HG03558 (cell line): ENCODE data around the gene NUP62.
"Not testable (repeated sequence)": the region's sequence is repeated elsewhere in the genome, so short reads cannot be mapped to it uniquely, and the experiment has no call there.

Experiments used
- ATAC-seq: cut with Tn5 transposase; IDR thresholded peaks from one replicate; pipeline ENCODE4 v1.9.1; 2021; ENCODE audit warnings: moderate number of reproducible peaks; ENCODE audit not compliant: unreplicated experiment; ENCODE audit errors: extremely low read depth

The NUP62 gene, protein sequence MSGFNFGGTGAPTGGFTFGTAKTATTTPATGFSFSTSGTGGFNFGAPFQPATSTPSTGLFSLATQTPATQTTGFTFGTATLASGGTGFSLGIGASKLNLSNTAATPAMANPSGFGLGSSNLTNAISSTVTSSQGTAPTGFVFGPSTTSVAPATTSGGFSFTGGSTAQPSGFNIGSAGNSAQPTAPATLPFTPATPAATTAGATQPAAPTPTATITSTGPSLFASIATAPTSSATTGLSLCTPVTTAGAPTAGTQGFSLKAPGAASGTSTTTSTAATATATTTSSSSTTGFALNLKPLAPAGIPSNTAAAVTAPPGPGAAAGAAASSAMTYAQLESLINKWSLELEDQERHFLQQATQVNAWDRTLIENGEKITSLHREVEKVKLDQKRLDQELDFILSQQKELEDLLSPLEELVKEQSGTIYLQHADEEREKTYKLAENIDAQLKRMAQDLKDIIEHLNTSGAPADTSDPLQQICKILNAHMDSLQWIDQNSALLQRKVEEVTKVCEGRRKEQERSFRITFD

DNA sequence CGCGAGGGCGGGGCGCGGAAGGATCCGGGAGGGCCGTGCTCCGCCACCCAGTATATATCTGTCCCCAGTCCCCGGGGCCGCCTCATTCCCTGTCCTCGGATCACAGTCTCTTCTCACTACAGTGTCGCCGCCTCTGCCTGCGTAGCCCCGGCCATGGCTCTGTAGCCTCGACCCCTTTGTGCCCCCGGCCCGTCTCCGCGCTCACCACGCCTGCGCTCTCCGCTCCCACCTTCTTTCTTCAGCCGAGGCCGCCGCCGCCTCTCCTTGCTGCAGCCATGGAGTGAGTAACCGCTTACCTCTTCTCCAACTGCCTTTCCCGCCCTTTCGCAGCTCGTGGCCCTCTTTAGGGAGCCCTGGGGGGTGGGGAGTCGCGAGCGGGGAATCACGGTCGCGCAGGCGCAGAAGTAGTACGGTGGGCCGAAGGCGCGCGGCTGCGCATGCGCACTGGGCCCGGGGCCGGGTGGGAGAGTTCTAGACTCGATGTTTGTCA, at the start of gene NUP62, which contains the start of gene ATF5:
Gene NUP62, minus strand, starts transcription at position 384 of the 490 bp plus-strand sequence. CDS start 19,697 bp downstream, outside the sequence.
Gene ATF5, plus strand, starts transcription at position 85 of the 490 bp plus-strand sequence. CDS start 1,646 bp downstream, outside the sequence.
- no peak for ATAC-seq

DNA sequence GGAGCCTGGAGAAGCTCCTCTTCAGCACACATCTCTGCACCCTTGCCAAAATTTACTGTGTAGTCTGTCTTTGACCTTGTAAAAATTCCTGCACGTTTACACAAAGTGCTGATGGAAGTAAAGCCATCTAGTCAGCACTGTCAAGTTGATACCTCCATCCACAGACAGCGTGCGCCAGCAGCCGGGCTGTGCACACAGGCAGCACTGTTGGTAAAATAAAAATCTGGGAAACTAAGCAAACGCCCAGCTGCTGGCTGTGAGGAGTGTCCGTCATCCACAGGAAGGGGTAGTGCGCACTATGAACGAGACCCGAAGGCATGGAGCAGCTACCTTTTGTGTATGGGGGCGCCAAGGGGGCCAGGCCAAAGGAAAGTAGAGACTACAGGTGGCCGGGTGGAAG, 49.0 kb upstream of the NUP62 start:
- ATAC-seq = no peak

DNA sequence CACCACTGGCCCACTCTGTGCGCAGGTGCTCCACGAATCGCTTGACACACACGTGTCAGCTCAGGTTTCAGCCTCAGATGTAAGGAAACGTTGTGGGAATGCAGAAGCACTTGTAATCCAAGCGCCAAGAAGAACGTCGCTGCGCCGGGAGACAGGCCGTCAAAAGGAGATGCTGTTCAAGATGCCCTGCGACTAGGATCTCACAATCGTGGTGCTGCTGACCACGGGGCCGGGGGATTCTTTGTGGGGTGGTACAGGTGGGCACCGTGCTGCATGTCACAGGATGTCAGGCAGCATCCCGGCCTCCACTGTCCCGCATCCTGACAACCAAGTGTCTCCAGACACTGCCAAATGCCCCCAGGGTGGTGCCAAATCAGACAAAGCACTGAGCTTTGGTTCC, 48.6 kb upstream of the NUP62 start:
- ATAC-seq = no peak

DNA sequence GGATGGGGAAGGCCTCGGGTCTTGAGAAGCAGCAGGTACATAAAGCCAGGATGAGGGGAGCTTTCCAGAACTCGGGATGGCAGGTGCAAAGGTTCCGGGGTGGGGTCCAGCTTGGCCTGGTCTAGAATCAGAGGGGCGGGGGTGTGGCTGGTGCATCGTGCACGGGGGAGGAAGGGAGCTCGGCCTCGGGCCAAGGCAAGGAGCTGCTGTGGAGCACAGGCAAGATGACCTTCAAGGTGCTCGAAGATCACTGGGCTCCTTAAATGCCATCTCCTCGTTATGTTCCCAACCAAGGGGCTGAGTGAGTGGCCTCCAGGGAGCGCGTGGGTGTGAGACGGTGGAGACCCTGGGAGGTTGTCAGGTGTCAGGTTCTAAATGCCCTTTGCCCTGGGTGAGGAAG, 47.8 kb upstream of the NUP62 start:
- ATAC-seq = no peak

DNA sequence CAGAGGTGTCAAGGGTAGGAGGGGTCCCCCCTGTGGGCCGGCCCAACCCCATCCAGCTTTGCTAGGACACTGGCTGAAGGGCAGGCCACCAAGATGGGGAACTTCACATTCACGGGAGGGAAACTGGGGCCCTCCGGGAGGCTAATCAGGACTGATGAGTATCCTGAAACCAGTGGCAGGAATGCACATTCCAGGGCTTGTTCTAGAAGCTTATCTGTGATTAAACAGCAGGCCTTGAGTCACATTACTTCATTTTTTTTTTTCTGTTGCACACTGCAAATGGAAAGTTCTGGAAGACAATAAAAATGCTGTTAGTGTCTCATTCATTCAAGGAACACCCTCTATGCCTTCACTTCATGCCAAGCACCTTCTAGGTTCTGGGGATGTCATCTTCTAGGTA, 47.2 kb upstream of the NUP62 start:
- no peak for ATAC-seq

DNA sequence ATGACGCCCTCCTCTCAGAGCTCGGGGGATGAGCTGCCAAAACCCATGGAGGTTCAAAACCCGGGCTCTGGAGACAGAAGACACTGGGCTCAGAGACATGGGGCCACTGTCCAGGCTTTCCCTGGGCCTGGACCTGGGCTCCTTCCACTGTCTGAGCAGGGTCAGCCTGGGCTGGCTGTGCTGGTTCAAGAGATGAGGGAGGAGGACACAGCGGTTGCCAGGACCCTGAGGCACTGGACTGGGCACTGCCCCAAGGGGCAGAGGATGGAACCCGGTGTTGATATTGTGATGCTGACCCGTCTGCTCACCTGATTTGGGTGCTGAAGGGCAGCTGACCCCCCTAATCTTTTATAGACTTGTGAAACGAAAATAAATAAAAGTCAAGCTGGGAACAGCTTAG, 45.7 kb upstream of the NUP62 start:
- ATAC-seq = no peak

DNA sequence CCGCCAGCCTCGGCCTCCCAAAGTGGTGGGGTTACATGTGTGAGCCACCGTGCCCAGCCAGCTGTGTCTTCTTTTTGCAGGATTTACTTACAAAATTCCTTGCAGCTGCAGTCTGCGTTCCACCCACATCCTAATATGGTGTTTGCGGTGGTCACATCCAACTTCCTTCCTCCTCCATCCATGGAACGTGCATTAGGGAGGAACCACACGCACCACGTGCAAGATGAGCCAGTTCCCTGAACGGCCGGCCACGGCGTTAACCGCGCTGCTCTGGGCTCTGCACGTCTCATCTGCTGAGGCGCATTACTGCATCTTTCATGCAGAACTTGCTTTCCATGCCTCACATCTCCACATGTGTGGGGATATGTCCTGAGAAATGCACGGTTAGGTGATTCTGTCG, 44.7 kb upstream of the NUP62 start:
- no peak for ATAC-seq

DNA sequence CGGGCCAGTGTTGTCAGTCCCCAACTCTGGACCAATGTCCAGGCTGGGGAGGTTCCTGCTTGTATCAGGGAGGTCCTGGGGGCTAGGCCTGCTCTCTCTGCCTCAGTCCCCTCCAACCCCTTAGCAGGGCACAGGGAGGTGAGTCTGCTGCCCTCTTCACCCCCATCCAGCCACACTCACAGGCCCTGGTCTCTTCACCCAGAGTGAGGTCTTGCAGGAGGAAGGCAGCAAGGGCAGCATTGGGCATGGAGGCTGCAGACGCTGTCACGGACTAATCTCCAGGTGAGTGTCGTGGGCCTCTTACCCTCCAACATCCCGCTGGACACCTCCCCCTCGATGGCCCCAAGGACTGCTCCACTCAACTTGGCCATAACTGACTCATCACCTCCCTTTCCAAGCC, 43.5 kb upstream of the NUP62 start:
- ATAC-seq = no peak

DNA sequence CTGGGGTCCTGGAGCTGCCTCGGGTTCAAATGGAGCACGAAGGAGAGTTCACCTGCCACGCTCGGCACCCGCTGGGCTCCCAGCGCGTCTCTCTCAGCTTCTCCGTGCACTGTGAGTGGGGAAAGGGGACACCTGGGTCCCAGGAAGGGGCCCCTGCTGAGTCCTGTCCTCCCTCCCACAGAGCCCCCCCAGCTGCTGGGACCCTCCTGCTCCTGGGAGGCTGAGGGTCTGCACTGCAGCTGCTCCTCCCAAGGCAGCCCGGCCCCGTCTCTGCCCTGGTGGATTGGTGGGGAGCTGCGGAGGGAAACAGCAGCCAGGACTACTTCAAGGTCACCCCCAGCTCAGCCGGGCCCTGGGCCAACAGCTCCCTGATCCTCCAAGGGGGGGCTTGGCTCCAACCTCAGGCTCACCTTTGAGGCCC, 42.7 kb upstream of the NUP62 start:
- no peak for ATAC-seq

DNA sequence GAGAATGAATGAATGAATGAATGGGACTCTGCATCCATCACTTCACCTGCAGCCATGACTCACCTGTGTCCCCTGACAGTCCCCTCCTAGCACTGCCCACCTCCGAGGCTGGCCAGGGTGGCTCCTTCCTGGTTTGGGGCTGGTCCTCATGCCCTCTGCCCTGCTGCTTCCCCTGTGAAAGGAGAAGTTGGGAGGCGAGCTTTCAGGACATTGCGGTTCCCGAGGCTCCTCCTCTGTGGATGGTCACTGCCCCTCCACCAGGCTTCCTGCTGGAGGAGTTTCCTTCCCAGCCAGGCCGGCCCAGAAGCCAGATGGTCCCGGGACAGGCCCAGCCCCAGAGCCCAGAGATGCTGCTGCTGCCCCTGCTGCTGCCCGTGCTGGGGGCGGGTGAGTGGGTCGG, 40.1 kb upstream of the NUP62 start:
- not testable (repeated sequence) for ATAC-seq

DNA sequence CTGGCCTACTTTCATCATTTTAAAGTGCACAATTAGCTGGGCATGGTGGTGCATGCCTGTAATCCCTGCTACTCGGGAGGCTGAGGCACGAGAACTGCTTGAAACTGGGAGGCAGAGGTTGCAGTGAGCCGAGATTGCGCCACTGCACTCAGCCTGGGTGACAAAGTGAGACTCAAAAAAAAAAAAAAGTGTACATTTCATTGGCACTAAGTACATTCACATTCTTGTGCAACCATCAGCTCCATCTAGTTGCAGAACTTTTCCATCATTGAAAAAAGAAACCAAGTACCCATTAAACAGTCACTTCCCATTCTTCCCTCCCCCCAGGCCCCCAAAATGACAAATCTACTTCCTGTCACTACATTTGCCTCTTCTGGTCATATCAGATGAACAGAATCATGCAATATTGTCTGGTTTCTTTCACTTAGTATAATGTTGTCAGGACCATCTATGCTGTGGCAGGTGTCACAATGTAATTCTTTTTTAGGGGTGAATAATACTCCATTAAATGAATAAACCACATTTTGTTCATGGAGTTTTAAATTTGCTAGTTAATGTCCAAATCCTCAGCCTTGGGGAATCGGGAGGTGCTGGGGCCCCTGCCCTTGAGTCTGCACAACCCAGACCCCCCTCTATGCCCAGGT, 39.1 kb upstream of the NUP62 start:
- no peak for ATAC-seq

DNA sequence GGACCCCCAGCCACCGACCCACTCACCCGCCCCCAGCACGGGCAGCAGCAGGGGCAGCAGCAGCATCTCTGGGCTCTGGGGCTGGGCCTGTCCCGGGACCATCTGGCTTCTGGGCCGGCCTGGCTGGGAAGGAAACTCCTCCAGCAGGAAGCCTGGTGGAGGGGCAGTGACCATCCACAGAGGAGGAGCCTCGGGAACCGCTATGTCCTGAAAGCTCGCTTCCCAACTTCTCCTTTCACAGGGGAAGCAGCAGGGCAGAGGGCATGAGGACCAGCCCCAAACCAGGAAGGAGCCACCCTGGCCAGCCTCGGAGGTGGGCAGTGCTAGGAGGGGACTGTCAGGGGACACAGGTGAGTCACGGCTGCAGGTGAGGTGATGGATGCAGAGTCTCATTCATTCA, 31.7 kb upstream of the NUP62 start, which contains the start of gene SIGLEC11:
Gene SIGLEC11, minus strand, starts transcription at position 193 of the 400 bp plus-strand sequence. Its CDS starts 91 bp downstream, at position 102.
- not testable (repeated sequence) for ATAC-seq

DNA sequence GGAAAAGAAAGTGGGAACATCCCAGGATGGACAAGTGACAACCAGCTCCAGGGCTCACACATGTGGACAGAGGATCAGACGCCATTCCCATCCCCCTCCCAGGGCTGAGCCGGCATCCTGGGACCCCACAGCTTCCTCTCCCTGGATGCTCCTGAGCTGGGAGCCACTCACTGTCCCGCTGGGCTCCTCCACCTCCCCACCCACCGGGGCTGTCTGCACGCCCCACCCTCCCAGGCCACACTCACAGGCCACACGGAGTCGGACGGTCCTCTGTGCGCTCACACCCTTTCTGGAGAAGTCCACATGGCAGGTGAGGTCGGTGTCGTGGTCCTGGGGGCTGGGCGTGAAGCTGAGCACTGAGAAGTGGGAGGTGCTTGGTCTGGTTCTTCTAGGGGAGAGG, 30.6 kb upstream of the NUP62 start:
- not testable (repeated sequence) for ATAC-seq

DNA sequence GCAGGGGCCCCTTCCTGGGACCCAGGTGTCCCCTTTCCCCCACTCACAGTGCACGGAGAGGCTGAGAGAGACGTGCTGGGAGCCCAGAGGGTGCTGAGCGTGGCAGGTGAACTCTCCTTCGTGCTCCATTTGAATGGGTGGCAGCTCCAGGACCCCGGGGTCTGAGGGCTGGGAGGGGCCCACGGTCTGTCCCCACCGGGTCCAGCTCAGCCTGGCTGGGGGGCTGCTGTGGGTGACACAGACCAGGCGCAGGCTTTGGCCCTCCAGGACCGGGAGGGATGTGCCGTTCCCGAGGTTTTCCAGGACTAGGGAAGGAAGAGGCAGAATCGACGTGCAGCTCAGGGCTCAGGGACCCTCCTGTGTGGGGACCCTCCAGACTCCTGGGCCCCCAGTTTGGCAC, 29.3 kb upstream of the NUP62 start:
- ATAC-seq = not testable (repeated sequence)

DNA sequence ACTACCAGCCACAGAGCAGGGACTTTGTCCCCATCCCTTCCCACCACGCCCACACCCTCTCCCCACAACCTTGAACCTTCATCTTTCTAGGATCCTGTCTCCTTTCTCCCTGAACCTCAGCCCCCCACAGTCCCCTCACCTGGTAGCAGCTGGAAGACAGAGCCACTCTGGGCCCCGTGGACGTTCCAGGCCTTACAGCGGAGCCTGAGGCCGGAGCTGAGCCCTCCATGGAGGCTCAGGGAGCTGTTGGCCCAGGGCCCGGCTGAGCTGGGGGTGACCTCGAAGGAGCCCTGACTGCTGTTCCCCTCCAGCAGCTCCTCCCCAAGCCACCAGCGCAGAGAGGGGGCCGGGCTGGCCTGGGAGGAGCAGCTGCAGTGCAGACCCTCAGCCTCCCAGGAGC, 28.8 kb upstream of the NUP62 start:
- not testable (repeated sequence) for ATAC-seq

DNA sequence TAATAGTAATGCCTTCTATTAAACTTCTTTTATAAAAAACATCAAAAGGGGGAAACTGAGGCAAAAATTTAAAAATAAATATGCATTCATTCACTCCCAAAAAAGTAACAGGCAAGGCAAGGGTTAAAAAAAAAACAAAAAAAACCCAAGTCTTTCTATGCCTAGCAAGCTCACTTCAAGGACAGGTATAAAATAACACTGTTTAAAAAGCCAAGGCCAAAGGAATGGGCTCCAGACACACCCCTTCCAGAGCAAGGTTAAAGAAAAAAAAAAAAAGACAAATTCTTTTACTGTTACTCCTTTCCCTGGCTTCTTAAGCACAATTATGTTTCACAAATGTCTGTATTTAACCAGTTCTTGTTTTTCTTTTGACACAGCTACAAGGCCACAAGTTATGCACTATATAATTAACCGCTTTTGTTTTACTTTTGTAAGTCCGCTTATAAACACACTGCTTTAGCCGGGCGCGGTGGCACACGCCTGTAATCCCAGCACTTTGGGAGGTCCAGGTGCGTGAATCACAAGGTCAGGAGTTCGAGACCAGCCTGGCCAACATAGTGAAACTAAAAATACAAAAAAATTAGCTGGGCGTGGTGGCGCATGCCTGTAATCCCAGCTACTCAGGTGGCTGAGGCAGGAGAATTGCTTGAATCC, 28.1 kb upstream of the NUP62 start:
- no peak for ATAC-seq

DNA sequence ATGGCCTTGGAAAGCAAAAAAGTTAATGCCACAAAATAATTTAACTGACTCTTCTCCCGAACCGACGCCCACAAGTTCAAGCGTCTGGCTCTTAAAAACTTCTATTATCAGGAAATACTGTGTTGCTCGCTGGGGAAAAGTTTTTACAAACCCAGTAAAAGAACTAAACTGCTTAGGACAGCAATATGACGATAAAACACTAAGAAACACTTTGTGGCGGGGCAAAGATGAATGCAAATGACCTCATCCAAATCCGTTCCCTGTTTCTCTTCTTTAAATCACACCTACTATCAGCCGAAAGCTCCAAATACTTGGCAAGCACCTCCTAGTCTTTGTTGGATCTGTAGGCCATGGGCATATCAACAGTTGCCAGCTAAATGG, 26.8 kb upstream of the NUP62 start:
- ATAC-seq = no peak

DNA sequence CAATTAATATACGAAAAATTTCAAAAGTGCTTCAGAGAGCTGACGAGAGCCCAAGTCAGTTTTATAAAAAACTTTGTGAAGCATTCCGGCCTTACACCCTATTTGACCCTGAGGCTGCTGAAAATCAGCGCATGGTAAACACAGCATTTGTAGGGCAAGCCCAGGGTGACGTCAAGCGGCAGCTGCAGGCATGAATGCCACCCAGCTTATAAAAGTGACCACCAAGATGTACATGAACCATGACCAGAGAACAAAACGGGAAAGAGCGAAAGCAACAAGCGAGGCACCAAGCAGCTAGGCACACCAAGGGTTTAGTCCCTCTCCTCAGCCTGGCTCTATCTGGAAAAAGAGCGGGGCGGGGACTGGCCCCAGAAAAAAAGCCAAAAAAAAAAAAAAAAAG, 25.6 kb upstream of the NUP62 start:
- ATAC-seq = no peak

DNA sequence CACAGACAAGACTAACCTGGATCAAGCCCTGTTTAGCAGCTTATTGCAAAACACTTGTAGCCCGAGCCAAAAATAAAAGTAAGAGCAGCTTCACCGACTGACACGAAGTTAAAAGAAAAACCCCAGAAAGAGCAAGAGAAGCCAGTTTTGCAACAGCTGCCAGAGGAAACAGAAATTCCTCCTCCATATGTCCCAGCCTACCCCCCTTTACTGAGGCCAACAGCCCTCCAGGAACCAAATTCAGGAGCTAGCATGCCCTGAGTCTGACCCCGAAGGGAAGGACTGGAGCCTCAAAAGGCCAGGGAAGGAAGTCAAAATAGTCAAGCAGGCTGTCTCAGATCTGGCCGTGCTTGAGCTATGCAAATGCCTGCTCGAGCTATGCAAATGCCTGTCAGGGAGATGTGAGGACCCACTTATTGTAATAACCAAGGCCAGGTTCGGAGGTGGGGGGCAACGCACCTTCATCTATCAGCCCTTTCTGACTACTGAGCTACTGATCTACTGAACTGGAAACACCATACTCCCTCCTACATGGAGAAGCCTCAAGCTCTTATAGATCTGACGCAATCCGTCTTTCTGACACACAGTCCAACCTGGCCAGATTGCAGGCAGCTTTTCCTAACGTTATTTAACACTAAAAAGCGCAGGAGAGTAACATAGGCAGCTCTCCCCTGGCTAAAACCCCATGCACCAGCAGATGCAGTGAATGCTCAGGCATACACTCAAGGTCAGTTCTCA, 25.0 kb upstream of the NUP62 start:
- no peak for ATAC-seq

DNA sequence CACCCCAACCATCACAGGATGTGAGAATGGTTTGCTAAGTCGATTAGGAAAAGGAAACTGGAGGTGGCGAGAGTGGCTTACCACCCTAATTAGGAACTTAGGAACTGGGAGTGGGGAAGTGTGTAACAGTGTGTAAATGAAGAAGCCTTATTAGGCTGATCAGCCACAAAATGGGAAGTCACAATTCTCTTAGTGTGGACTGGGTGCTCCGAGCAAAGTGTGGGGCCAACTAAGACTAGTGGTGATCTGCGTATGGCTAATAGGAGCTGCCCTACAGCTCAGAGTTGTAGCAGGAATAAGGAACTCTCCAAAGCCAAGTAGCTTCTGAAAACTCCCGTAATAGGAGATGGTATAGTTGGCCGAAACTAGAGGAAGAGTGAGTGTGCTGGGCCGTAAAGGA, 24.1 kb upstream of the NUP62 start:
- ATAC-seq = no peak
